Stomach (tissue), 9 donors: ENCODE data around the gene PTCD1. TPM values are rescaled to one million over a fixed set of nuclear protein-coding genes. Genes with fewer than 3 reads are reported as not detected.

Experiments used
- DNase-seq, 2 donors: peaks; one replicate each; pipeline versions ENCODE4 v3.0.0 to v3.0.0-alpha.2; 2013 to 2019
- H3K27ac ChIP-seq, 5 donors: fragments of 200-600 bp in 4 of 5; sonication (generic) in 4 of 5; one replicate each; pipeline ENCODE4 v1.5.1; 2013 to 2019; ENCODE audit warnings: mild to moderate bottlenecking in 1 of 5, moderate library complexity in 1 of 5
- H3K27me3 ChIP-seq, 3 donors: fragments of 200-600 bp; sonication (generic); one replicate each; pipeline ENCODE4 v1.5.1; 2017 to 2019; ENCODE audit warnings: mixed run types in 1 of 3
- H3K36me3 ChIP-seq, 4 donors: fragments of 200-600 bp; sonication (generic); 1 replicate in 3 of 4; 2 replicates in 1 of 4; pipeline ENCODE4 v1.5.1; 2016 to 2019
- H3K4me1 ChIP-seq, 4 donors: fragments of 200-600 bp; sonication (generic); one replicate each; pipeline ENCODE4 v1.5.1; 2016 to 2019
- H3K4me3 ChIP-seq, 4 donors: fragments of 200-600 bp; sonication (generic) in 3 of 4; one replicate each; pipeline ENCODE4 v1.5.1; 2016 to 2019; ENCODE audit warnings: mild to moderate bottlenecking in 1 of 4
- H3K9me3 ChIP-seq, 4 donors: fragments of 200-600 bp; sonication (generic); one replicate each; pipeline ENCODE4 v1.5.1; 2016 to 2019
- EP300 ChIP-seq: sonication (generic); formaldehyde crosslinking; IDR thresholded peaks from one replicate; pipeline ENCODE4 v1.6.1; 2017; ENCODE audit warnings: antibody characterized with exemption
- POLR2A ChIP-seq, 4 donors: fragments of 450-650 bp; IDR thresholded peaks; one replicate each; pipeline ENCODE4 v1.6.1; 2016; ENCODE audit warnings: antibody characterized with exemption in 4 of 4, control low read depth in 2 of 4, mild to moderate bottlenecking in 1 of 4, moderate library complexity in 1 of 4
- POLR2AphosphoS5 ChIP-seq, 3 donors: sonication (generic); formaldehyde crosslinking; IDR thresholded peaks; one replicate each; pipeline ENCODE4 v1.6.1; 2016; ENCODE audit warnings: antibody characterized with exemption in 3 of 3
- WGBS, 5 donors: extraction: QIAGEN DNeasy Blood & Tissue Kit in 3 of 5; methylation state at CpG; one replicate each; pipeline versions ENCODE4 v1.1.5 to v1.1.7; 2013 to 2018; 5-methylcytosine and 5-hydroxymethylcytosine counted together
- intact Hi-C: fragments of 100-400 bp; cut with DNase I; formaldehyde crosslinking; loops from one replicate; pipeline ENCODE4 v1.15.1; 2023; ENCODE audit warnings: low total_unique reads
- polyA plus RNA-seq, 3 donors: library from polyadenylated mRNA; stranded (reverse); fragments of 200-250 nt; gene quantifications; one replicate each; pipeline ENCODE4 v1.2.3, GENCODE V29; 2013
- total RNA-seq, 5 donors: library from RNA; depleted of rRNA; stranded (reverse); fragments of >200 nt; gene quantifications; one replicate each; pipeline versions ENCODE4 v1.1.0 to v1.2.3, GENCODE V29; 2014 to 2016
- TF ChIP-seq, protein P1 (sequence below), 7 experiments: fragments of 450-650 bp in 4 of 7; fragments of 200-600 bp in 3 of 7; sonication (generic) in 3 of 7; IDR thresholded peaks; one replicate each; pipeline ENCODE4 v1.5.1; 2016 to 2019; ENCODE audit warnings: antibody characterized with exemption in 7 of 7, control low read depth in 2 of 7, mild to moderate bottlenecking in 1 of 7
- donor health status: healthy with polysubstance abuse.
- donor health status: Bipolar disorder and iron deficiency.
- donor health status: healthy.

PTCD1 gene
- total and polyA plus RNA-seq, 8 donors, result 0.87 to 3.5 (median 2.3) TPM

- intact Hi-C loops, result no loop called here
- Histone ChIP-seq H3K27ac (no peak overlapping the region), H3K27me3 (no peaks in the 10 kb centered on the region), H3K4me1 (peaks cover 30 to 54% (median 32%) of the 10 kb centered on the region in 4 donors), H3K4me3 (no peak overlapping the region), H3K36me3 (peaks cover 20 to 49% (median 34%) of the 10 kb centered on the region in 4 donors), H3K9me3 (no peaks in the 10 kb centered on the region)
- TF ChIP-seq EP300 (no peak), POLR2A (IDR thresholded peaks at IDR 0.05) (no peak), POLR2AphosphoS5 (IDR thresholded peaks at IDR 0.05) (no peak)
- TF ChIP-seq, protein P1, sequence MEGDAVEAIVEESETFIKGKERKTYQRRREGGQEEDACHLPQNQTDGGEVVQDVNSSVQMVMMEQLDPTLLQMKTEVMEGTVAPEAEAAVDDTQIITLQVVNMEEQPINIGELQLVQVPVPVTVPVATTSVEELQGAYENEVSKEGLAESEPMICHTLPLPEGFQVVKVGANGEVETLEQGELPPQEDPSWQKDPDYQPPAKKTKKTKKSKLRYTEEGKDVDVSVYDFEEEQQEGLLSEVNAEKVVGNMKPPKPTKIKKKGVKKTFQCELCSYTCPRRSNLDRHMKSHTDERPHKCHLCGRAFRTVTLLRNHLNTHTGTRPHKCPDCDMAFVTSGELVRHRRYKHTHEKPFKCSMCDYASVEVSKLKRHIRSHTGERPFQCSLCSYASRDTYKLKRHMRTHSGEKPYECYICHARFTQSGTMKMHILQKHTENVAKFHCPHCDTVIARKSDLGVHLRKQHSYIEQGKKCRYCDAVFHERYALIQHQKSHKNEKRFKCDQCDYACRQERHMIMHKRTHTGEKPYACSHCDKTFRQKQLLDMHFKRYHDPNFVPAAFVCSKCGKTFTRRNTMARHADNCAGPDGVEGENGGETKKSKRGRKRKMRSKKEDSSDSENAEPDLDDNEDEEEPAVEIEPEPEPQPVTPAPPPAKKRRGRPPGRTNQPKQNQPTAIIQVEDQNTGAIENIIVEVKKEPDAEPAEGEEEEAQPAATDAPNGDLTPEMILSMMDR (IDR thresholded peaks at IDR 0.05), result no peak
- DNase-seq, result no peak
- 89 to 97% (median 90%) methylated on average over 10 of the region's 10 CpGs for WGBS, 5 donors
Observed at GRCh38 chr7:99383203-99383602, 55.4 kb downstream of the PTCD1 start.

- Histone ChIP-seq H3K27ac (peak overlapping the region in 2 of 5 donors; percentile 87 to 88), H3K9me3 (no peaks in the 10 kb centered on the region), H3K4me3 (no peak overlapping the region), H3K4me1 (peaks cover 30 to 69% (median 37%) of the 10 kb centered on the region in 4 donors), H3K36me3 (peaks cover 13 to 47% (median 30%) of the 10 kb centered on the region in 4 donors), H3K27me3 (no peaks in the 10 kb centered on the region)
- TF ChIP-seq POLR2AphosphoS5 (IDR thresholded peaks at IDR 0.05), result no peak
- no peak for TF ChIP-seq EP300
- TF ChIP-seq POLR2A (IDR thresholded peaks at IDR 0.05), result no peak
- TF ChIP-seq, protein P1 (IDR thresholded peaks at IDR 0.05), result no peak
- intact Hi-C loops, result no loop called here
- 51 to 63% (median 58%) methylated on average over 1 to 7 of the region's 7 CpGs for WGBS, 5 donors
- no peak for DNase-seq
Observed at GRCh38 chr7:99381664-99382075, 56.9 kb downstream of the PTCD1 start.

DNA sequence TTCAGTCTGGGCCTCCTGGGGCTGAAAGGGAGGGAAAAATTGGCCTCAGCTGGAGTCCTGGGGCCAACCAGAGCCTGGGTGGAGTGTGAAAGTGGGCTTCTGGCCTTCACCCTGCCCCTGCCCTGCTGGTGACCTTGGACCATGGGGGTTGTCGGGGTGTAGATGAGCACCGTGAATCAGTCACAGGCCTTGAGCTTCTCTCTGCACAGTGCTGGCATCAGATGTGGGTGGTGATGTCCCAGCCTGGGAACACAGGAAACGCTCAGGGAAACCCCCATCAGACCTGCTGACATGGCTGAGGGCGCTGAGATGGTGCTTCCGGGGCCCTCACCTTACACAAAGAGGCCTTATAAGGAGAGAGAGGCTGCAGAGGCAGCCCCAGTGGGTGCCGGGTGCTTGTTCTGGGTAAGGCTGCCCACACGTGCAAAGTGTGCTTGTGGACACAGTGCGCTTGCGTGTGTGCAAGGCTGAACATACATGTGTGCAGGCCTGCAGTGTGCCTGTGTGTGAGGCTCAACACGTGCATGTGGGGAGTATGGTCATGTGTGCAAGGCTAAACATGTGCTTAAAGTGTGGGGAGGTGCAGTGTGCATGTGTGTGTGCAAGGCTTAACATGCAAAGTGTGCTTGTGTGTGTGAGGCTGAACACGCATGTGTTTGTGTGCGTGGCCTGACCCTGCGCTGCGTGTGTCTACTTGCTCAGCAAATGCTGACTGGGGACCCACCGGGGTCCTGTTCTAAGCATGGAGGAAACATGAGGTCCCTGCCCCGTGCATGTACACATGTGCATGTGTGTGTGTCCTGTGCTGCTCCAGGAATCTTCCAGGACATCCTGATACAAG is 57.6 kb downstream of the PTCD1 start:
- intact Hi-C loops, result no loop called here
- peak; percentile 44 to 79 for DNase-seq
- 63 to 78% (median 65%) methylated on average over 15 to 16 of the region's 16 CpGs for WGBS, 5 donors

More for the DNA sequence above, 57.6 kb downstream of the PTCD1 start:
- no peak for TF ChIP-seq POLR2A (IDR thresholded peaks at IDR 0.05)
- no peak for TF ChIP-seq EP300
- TF ChIP-seq POLR2AphosphoS5 (IDR thresholded peaks at IDR 0.05), result no peak
- TF ChIP-seq, protein P1 (IDR thresholded peaks at IDR 0.05), result no peak
- no peaks in the 10 kb centered on the region for H3K9me3 ChIP-seq
- H3K4me1 ChIP-seq, result peaks cover 30 to 75% (median 43%) of the 10 kb centered on the region in 4 donors
- peak overlapping the region in 3 of 4 donors; percentile 11 to 33 (median 25) for H3K4me3 ChIP-seq
- no peaks in the 10 kb centered on the region for H3K27me3 ChIP-seq
- H3K36me3 ChIP-seq, result peaks cover 9 to 44% (median 24%) of the 10 kb centered on the region in 4 donors
- peak overlapping the region; percentile 22 to 88 (median 86) for H3K27ac ChIP-seq
